SJCRH30 (cell line): ENCODE data around the gene ADAMTSL3. TPM values are rescaled to one million over a fixed set of nuclear protein-coding genes. Genes with fewer than 3 reads are reported as not detected.
A peak's percentile ranks its signal among the peaks of the same experiment; 100 is the strongest.
"Not testable (repeated sequence)": the region's sequence is repeated elsewhere in the genome, so short reads cannot be mapped to it uniquely, and the experiment has no call there.

Experiments
- DNase-seq, 2 experiments: peaks; one replicate each; pipeline ENCODE4 v3.0.0-alpha.2; 2015 to 2020
- H3K27ac ChIP-seq: fragments of 250-450 bp; sonication (Bioruptor Pico); 2 replicates; pipeline ENCODE4 v1.5.1; 2020; ENCODE audit warnings: mild to moderate bottlenecking, moderate library complexity
- H3K27me3 ChIP-seq: fragments of 250-450 bp; sonication (Bioruptor Pico); 2 replicates; pipeline ENCODE4 v1.5.1; 2020; ENCODE audit warnings: mild to moderate bottlenecking, moderate library complexity
- H3K36me3 ChIP-seq: fragments of 250-450 bp; sonication (Bioruptor Pico); 2 replicates; pipeline ENCODE4 v1.5.1; 2020; ENCODE audit warnings: mild to moderate bottlenecking, moderate library complexity
- H3K4me1 ChIP-seq: fragments of 250-450 bp; sonication (Bioruptor Pico); 2 replicates; pipeline ENCODE4 v1.5.1; 2020; ENCODE audit warnings: mild to moderate bottlenecking, moderate library complexity
- H3K4me3 ChIP-seq: fragments of 250-450 bp; sonication (Bioruptor Pico); 2 replicates; pipeline ENCODE4 v1.5.1; 2020; ENCODE audit warnings: mild to moderate bottlenecking, moderate library complexity
- H3K9me3 ChIP-seq: fragments of 250-450 bp; sonication (Bioruptor Pico); replicated peaks from 2 replicates; pipeline ENCODE4 v1.5.1; 2020; ENCODE audit warnings: mild to moderate bottlenecking, moderate library complexity
- total RNA-seq: library from RNA; depleted of rRNA; stranded (reverse); fragments of >200 nt; shearing (Covaris generic); gene quantifications from 2 replicates; pipeline ENCODE4 v1.2.3, GENCODE V29; 2014

ADAMTSL3 gene
- total RNA-seq, 1 experiment from 2014 or later, result 0.22 TPM

GRCh38 chr15:84033793-84034553, 380.1 kb downstream of the ADAMTSL3 start:
- H3K36me3 ChIP-seq, result no peaks in the 10 kb centered on the region
- H3K9me3 ChIP-seq, result no peaks in the 10 kb centered on the region
- no peaks in the 10 kb centered on the region for H3K27me3 ChIP-seq
- DNase-seq, result no peak
- H3K4me1 ChIP-seq, result no peaks in the 10 kb centered on the region
- H3K4me3 ChIP-seq, result no peak overlapping the region
- H3K27ac ChIP-seq, result no peak overlapping the region

GRCh38 chr15:84034578-84035398, 380.9 kb downstream of the ADAMTSL3 start:
- no peak overlapping the region for H3K4me3 ChIP-seq
- H3K36me3 ChIP-seq, result no peaks in the 10 kb centered on the region
- H3K27ac ChIP-seq, result no peak overlapping the region
- no peaks in the 10 kb centered on the region for H3K27me3 ChIP-seq
- no peaks in the 10 kb centered on the region for H3K9me3 ChIP-seq
- peak in 1 of 2 experiments; percentile 38 for DNase-seq
- no peaks in the 10 kb centered on the region for H3K4me1 ChIP-seq

GRCh38 chr15:84035399-84035766, 381.5 kb downstream of the ADAMTSL3 start:
- Histone ChIP-seq H3K4me1 (no peaks in the 10 kb centered on the region), H3K9me3 (no peaks in the 10 kb centered on the region), H3K27me3 (no peaks in the 10 kb centered on the region), H3K36me3 (no peaks in the 10 kb centered on the region), H3K27ac (no peak overlapping the region), H3K4me3 (no peak overlapping the region)
- DNase-seq, result peak in 1 of 2 experiments; percentile 61

- Histone ChIP-seq H3K9me3 (no peaks in the 10 kb centered on the region), H3K4me1 (no peaks in the 10 kb centered on the region), H3K27me3 (no peaks in the 10 kb centered on the region), H3K27ac (no peak overlapping the region), H3K4me3 (no peak overlapping the region), H3K36me3 (no peaks in the 10 kb centered on the region)
- DNase-seq, result no peak
These were observed 383.4 kb downstream of the ADAMTSL3 start for GRCh38 chr15:84037301-84037700.

GRCh38 chr15:84042434-84043056, 388.6 kb downstream of the ADAMTSL3 start:
- not testable (repeated sequence) for H3K27me3 ChIP-seq, H3K9me3 ChIP-seq, H3K36me3 ChIP-seq, H3K4me1 ChIP-seq, DNase-seq, H3K27ac ChIP-seq, H3K4me3 ChIP-seq

GRCh38 chr15:84046064-84046637, 392.2 kb downstream of the ADAMTSL3 start:
- no peak for DNase-seq
- Histone ChIP-seq H3K27me3 (no peaks in the 10 kb centered on the region), H3K4me3 (no peak overlapping the region), H3K4me1 (no peaks in the 10 kb centered on the region), H3K27ac (no peak overlapping the region), H3K36me3 (no peaks in the 10 kb centered on the region), H3K9me3 (0 out of 2 replicates have a peak, but pooled peaks cover 3% of the 10 kb centered on the region)

GRCh38 chr15:84049480-84049879, 395.6 kb downstream of the ADAMTSL3 start:
- H3K27me3 ChIP-seq, H3K27ac ChIP-seq, H3K36me3 ChIP-seq, DNase-seq, H3K9me3 ChIP-seq, H3K4me3 ChIP-seq, H3K4me1 ChIP-seq: not testable (repeated sequence)

- DNase-seq, result no peak
- H3K4me1 ChIP-seq, result no peaks in the 10 kb centered on the region
- no peaks in the 10 kb centered on the region for H3K36me3 ChIP-seq
- 0 out of 2 replicates have a peak, but pooled peaks cover 3% of the 10 kb centered on the region for H3K9me3 ChIP-seq
- no peak overlapping the region for H3K27ac ChIP-seq
- no peaks in the 10 kb centered on the region for H3K27me3 ChIP-seq
- H3K4me3 ChIP-seq, result no peak overlapping the region
These were observed 396.2 kb downstream of the ADAMTSL3 start for GRCh38 chr15:84050076-84050475.

GRCh38 chr15:84051146-84051545, 397.2 kb downstream of the ADAMTSL3 start:
- H3K4me1 ChIP-seq, H3K27me3 ChIP-seq, DNase-seq, H3K27ac ChIP-seq, H3K9me3 ChIP-seq, H3K36me3 ChIP-seq, H3K4me3 ChIP-seq: not testable (repeated sequence)

- not testable (repeated sequence) for H3K36me3 ChIP-seq, H3K27me3 ChIP-seq, DNase-seq, H3K4me3 ChIP-seq, H3K4me1 ChIP-seq, H3K27ac ChIP-seq, H3K9me3 ChIP-seq
These were observed 400.6 kb downstream of the ADAMTSL3 start for GRCh38 chr15:84054544-84054943.

GRCh38 chr15:84057714-84058331, 403.9 kb downstream of the ADAMTSL3 start:
- H3K9me3 ChIP-seq, result no peaks in the 10 kb centered on the region
- H3K27me3 ChIP-seq, result no peaks in the 10 kb centered on the region
- no peaks in the 10 kb centered on the region for H3K4me1 ChIP-seq
- no peak overlapping the region for H3K27ac ChIP-seq
- DNase-seq, result no peak
- no peak overlapping the region for H3K4me3 ChIP-seq
- no peaks in the 10 kb centered on the region for H3K36me3 ChIP-seq

GRCh38 chr15:84063674-84064073, 409.8 kb downstream of the ADAMTSL3 start:
- DNase-seq, H3K4me1 ChIP-seq, H3K36me3 ChIP-seq, H3K9me3 ChIP-seq, H3K4me3 ChIP-seq, H3K27ac ChIP-seq, H3K27me3 ChIP-seq: not testable (repeated sequence)

GRCh38 chr15:84068674-84069073, 414.8 kb downstream of the ADAMTSL3 start:
- not testable (repeated sequence) for H3K4me1 ChIP-seq, H3K27ac ChIP-seq, H3K9me3 ChIP-seq, H3K4me3 ChIP-seq, DNase-seq, H3K27me3 ChIP-seq, H3K36me3 ChIP-seq

GRCh38 chr15:84078038-84078437, 424.1 kb downstream of the ADAMTSL3 start:
- H3K9me3 ChIP-seq, H3K27me3 ChIP-seq, H3K4me1 ChIP-seq, H3K27ac ChIP-seq, H3K36me3 ChIP-seq, H3K4me3 ChIP-seq, DNase-seq: not testable (repeated sequence)
